H9 (cell line): ENCODE measurements around the gene EXOC3. TPM values are rescaled to one million over a fixed set of nuclear protein-coding genes. Genes with fewer than 3 reads are reported as not detected.

ENCODE experiments used
- DNase-seq: peaks from one replicate; pipeline ENCODE4 v3.0.0-alpha.2; 2017
- H2AFZ ChIP-seq: one replicate; pipeline ENCODE4 v1.6.1; 2013; ENCODE audit warnings: mild to moderate bottlenecking, low read length, control low read depth, moderate library complexity
- H2AK5ac ChIP-seq: 2 replicates; pipeline ENCODE4 v1.6.1; 2013; ENCODE audit warnings: low read length, control low read depth, mixed read lengths; ENCODE audit not compliant: insufficient read length
- H2BK120ac ChIP-seq: one replicate; pipeline ENCODE4 v1.6.1; 2013; ENCODE audit warnings: low read depth, mild to moderate bottlenecking, low read length, control low read depth, inconsistent platforms; ENCODE audit not compliant: poor library complexity, severe bottlenecking
- H2BK12ac ChIP-seq: 2 replicates; pipeline ENCODE4 v1.6.1; 2013; ENCODE audit warnings: low read length, control low read depth, mixed read lengths, low read depth; ENCODE audit not compliant: insufficient read length
- H2BK15ac ChIP-seq: 2 replicates; pipeline ENCODE4 v1.6.1; 2013; ENCODE audit warnings: low read depth, low read length, control low read depth
- H2BK20ac ChIP-seq: one replicate; pipeline ENCODE4 v1.6.1; 2013; ENCODE audit warnings: low read depth, mild to moderate bottlenecking, low read length, control low read depth, inconsistent platforms; ENCODE audit not compliant: poor library complexity, severe bottlenecking
- H2BK5ac ChIP-seq: 2 replicates; pipeline ENCODE4 v1.6.1; 2013; ENCODE audit warnings: low read length, control low read depth, mixed read lengths; ENCODE audit not compliant: insufficient read length
- H3K14ac ChIP-seq: 2 replicates; pipeline ENCODE4 v1.6.1; 2013; ENCODE audit warnings: low read length, control low read depth; ENCODE audit not compliant: insufficient read depth
- H3K18ac ChIP-seq: 2 replicates; pipeline ENCODE4 v1.6.1; 2013; ENCODE audit warnings: low read depth, mild to moderate bottlenecking, mixed read lengths, low read length, control low read depth; ENCODE audit not compliant: insufficient read length
- H3K23ac ChIP-seq: 2 replicates; pipeline ENCODE4 v1.6.1; 2013; ENCODE audit warnings: low read length, control low read depth, mixed read lengths, low read depth; ENCODE audit not compliant: insufficient read length
- H3K23me2 ChIP-seq: 2 replicates; pipeline ENCODE4 v1.6.1; 2013; ENCODE audit warnings: low read depth, mild to moderate bottlenecking, mixed read lengths, low read length, control low read depth; ENCODE audit not compliant: insufficient read length, poor library complexity, severe bottlenecking
- H3K27ac ChIP-seq: 2 replicates; pipeline ENCODE4 v1.5.1; 2013; ENCODE audit warnings: low read length, control low read depth, mixed read lengths, low read depth; ENCODE audit not compliant: insufficient read length
- H3K27me3 ChIP-seq: 2 replicates; pipeline ENCODE4 v1.6.1; 2013; ENCODE audit warnings: low read length, control low read depth, inconsistent platforms; ENCODE audit not compliant: insufficient read depth
- H3K4ac ChIP-seq: 2 replicates; pipeline ENCODE4 v1.6.1; 2013; ENCODE audit warnings: low read depth, mild to moderate bottlenecking, control low read depth, inconsistent platforms, low read length, moderate library complexity
- H3K4me1 ChIP-seq: 2 replicates; pipeline ENCODE4 v1.6.1; 2013; ENCODE audit warnings: low read length, control low read depth, inconsistent platforms; ENCODE audit not compliant: insufficient read depth
- H3K4me2 ChIP-seq: 2 replicates; pipeline ENCODE4 v1.6.1; 2013; ENCODE audit warnings: low read length, control low read depth, mixed read lengths; ENCODE audit not compliant: insufficient read length, insufficient read depth
- H3K56ac ChIP-seq: 2 replicates; pipeline ENCODE4 v1.6.1; 2013; ENCODE audit warnings: low read depth, mild to moderate bottlenecking, mixed read lengths, low read length, control low read depth; ENCODE audit not compliant: insufficient read length
- H3K79me1 ChIP-seq: 2 replicates; pipeline ENCODE4 v1.6.1; 2013; ENCODE audit warnings: low read depth, mild to moderate bottlenecking, moderate library complexity, low read length, control low read depth, inconsistent platforms; ENCODE audit not compliant: insufficient read depth, poor library complexity, severe bottlenecking
- H3K79me2 ChIP-seq: 2 replicates; pipeline ENCODE4 v1.6.1; 2013; ENCODE audit warnings: low read length, control low read depth, inconsistent platforms; ENCODE audit not compliant: insufficient read depth
- H3K9ac ChIP-seq: 2 replicates; pipeline ENCODE4 v1.6.1; 2013; ENCODE audit warnings: low read length, control low read depth, mixed read lengths; ENCODE audit not compliant: insufficient read length; ENCODE audit errors: extremely low read depth
- H3K9me3 ChIP-seq: one replicate; pipeline ENCODE4 v1.6.1; 2013; ENCODE audit warnings: low read depth, low read length, inconsistent platforms; ENCODE audit not compliant: control insufficient read depth
- H3T11ph ChIP-seq: one replicate; pipeline ENCODE4 v1.6.1; 2013; ENCODE audit warnings: mild to moderate bottlenecking, low read length, control low read depth, inconsistent platforms
- H4K20me1 ChIP-seq: one replicate; pipeline ENCODE4 v1.6.1; 2013; ENCODE audit not compliant: control insufficient read depth, insufficient read length, insufficient read depth
- H4K5ac ChIP-seq: 2 replicates; pipeline ENCODE4 v1.6.1; 2013; ENCODE audit warnings: low read depth, mild to moderate bottlenecking, mixed read lengths, low read length, control low read depth; ENCODE audit not compliant: insufficient read length
- H4K8ac ChIP-seq: replicated peaks from 2 replicates; pipeline ENCODE4 v1.6.1; 2013; ENCODE audit warnings: low read length, control low read depth, mixed read lengths, low read depth; ENCODE audit not compliant: insufficient read length
- H4K91ac ChIP-seq: 2 replicates; pipeline ENCODE4 v1.6.1; 2013; ENCODE audit warnings: low read depth, mild to moderate bottlenecking, moderate library complexity, mixed read lengths, low read length, control low read depth; ENCODE audit not compliant: insufficient read length
- H3K27ac Mint-ChIP-seq, 3 experiments: 2 replicates in 2 of 3; 3 replicates in 1 of 3; pipeline ENCODE4 v1.8.0; 2020 to 2021; ENCODE audit warnings: mixed read lengths in 3 of 3, mild to moderate bottlenecking in 1 of 3, moderate library complexity in 1 of 3
- H3K27me3 Mint-ChIP-seq: 2 replicates; pipeline ENCODE4 v1.8.0; 2021; ENCODE audit warnings: low read depth, mild to moderate bottlenecking, moderate library complexity, mixed read lengths
- H3K36me3 Mint-ChIP-seq, 3 experiments: 2 replicates in 2 of 3; 3 replicates in 1 of 3; pipeline ENCODE4 v1.8.0; 2020 to 2021; ENCODE audit warnings: low read depth in 3 of 3, mixed read lengths in 3 of 3; ENCODE audit not compliant: insufficient read depth in 1 of 3
- H3K4me1 Mint-ChIP-seq, 2 experiments: 2 replicates each; pipeline ENCODE4 v1.8.0; 2020; ENCODE audit warnings: mixed read lengths in 2 of 2
- H3K4me3 Mint-ChIP-seq, 2 experiments: 2 replicates in 1 of 2; 3 replicates in 1 of 2; pipeline ENCODE4 v1.8.0; 2020 to 2021; ENCODE audit warnings: mild to moderate bottlenecking in 2 of 2, mixed read lengths in 2 of 2, moderate library complexity in 1 of 2
- H3K9me3 Mint-ChIP-seq, 2 experiments: 2 replicates in 1 of 2; 3 replicates in 1 of 2; pipeline ENCODE4 v1.8.0; 2020; ENCODE audit warnings: mild to moderate bottlenecking in 2 of 2, mixed read lengths in 2 of 2, moderate library complexity in 1 of 2
- WGBS: extraction: QIAGEN DNeasy Blood & Tissue Kit; methylation state at CpG from one replicate; pipeline ENCODE4 v1.1.7; 2013; ENCODE audit warnings: missing lambda C conversion rate, low lambda C conversion rate, mixed read lengths; ENCODE audit not compliant: insufficient read length; ENCODE audit errors: extremely low coverage; 5-methylcytosine and 5-hydroxymethylcytosine counted together
- total RNA-seq: library from RNA; stranded (reverse); gene quantifications from 2 replicates; pipeline ENCODE4 v1.2.1, GENCODE V29; 2021
- TF ChIP-seq, protein P1 (sequence below): fragments of 200-600 bp; sonication (generic); conservative IDR thresholded peaks from 3 replicates; pipeline ENCODE4 v1.8.0; 2021; ENCODE audit warnings: antibody characterized with exemption, mild to moderate bottlenecking

Gene EXOC3
- total RNA-seq, 1 experiment from 2014 or later, result 36.7 TPM

DNA sequence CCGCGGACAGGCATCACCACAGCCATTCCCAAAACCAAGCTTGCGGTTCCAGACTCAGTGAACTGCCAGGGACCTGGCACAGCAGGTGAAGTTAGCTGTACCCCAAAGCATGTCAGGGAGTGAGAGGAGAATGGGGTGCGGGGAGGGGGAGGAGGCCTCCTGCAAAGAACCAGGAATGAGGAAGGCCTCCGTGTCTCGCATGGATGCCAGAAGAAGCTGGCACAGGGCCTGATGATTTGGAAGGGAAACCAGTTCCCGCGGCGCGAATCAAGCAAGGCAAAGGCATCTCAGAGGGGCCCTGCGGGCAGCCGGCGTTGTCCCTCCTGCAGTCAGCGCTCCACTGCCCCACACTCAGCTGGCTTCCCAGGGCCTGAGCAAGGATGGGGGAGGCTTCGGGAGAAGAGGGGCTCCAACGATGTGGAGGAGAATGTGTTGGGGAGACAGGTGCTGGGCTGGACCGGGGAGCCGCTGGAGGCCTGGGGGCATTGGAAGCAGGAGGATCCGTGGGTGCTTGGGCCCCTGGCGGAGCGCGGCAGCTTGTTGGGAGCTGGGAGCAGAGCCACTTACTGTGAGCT is 66.7 kb downstream of the EXOC3 start:
- H3K4me3 Mint-ChIP-seq, result no peak overlapping the region

More for the DNA sequence above, 66.7 kb downstream of the EXOC3 start:
- no peak overlapping the region for H3K18ac ChIP-seq
- H3K4me1 ChIP-seq, result no peaks in the 10 kb centered on the region
- H3K27me3 ChIP-seq, result no peaks in the 10 kb centered on the region; the same call in 1 of the 2 replicates
- TF ChIP-seq, protein P1, sequence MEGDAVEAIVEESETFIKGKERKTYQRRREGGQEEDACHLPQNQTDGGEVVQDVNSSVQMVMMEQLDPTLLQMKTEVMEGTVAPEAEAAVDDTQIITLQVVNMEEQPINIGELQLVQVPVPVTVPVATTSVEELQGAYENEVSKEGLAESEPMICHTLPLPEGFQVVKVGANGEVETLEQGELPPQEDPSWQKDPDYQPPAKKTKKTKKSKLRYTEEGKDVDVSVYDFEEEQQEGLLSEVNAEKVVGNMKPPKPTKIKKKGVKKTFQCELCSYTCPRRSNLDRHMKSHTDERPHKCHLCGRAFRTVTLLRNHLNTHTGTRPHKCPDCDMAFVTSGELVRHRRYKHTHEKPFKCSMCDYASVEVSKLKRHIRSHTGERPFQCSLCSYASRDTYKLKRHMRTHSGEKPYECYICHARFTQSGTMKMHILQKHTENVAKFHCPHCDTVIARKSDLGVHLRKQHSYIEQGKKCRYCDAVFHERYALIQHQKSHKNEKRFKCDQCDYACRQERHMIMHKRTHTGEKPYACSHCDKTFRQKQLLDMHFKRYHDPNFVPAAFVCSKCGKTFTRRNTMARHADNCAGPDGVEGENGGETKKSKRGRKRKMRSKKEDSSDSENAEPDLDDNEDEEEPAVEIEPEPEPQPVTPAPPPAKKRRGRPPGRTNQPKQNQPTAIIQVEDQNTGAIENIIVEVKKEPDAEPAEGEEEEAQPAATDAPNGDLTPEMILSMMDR, result no peak
- no peak overlapping the region for H4K91ac ChIP-seq
- no peaks in the 10 kb centered on the region for H3K23me2 ChIP-seq
- no peak overlapping the region for H3K27ac ChIP-seq
- H3K79me2 ChIP-seq, result no peaks in the 10 kb centered on the region
- no peaks in the 10 kb centered on the region for H4K20me1 ChIP-seq
- no peak overlapping the region for H4K8ac ChIP-seq
- no peak overlapping the region for H3K4ac ChIP-seq
- H4K5ac ChIP-seq, result no peak overlapping the region
- H2AFZ ChIP-seq, result no peak overlapping the region
- no peak overlapping the region for H3K23ac ChIP-seq
- no peak overlapping the region for H2BK5ac ChIP-seq
- H2AK5ac ChIP-seq, result no peak overlapping the region
- H3K9me3 ChIP-seq, result no peaks in the 10 kb centered on the region
- H3K14ac ChIP-seq, result no peak overlapping the region
- H3K9ac ChIP-seq, result no peak overlapping the region
- peaks cover 3 to 7% of the 10 kb centered on the region in 2 experiments; a peak in 3 of 4 replicates for H3K4me1 Mint-ChIP-seq
- no peaks in the 10 kb centered on the region for H3K79me1 ChIP-seq
- no peak overlapping the region for H2BK120ac ChIP-seq
- H3T11ph ChIP-seq, result no peak overlapping the region
- H2BK20ac ChIP-seq, result no peak overlapping the region
- no peak overlapping the region; the same call in 1 of the 2 replicates for H2BK15ac ChIP-seq
- no peak for DNase-seq
- H3K4me2 ChIP-seq, result no peak overlapping the region
- H3K9me3 Mint-ChIP-seq, result peaks cover 0 to 3% of the 10 kb centered on the region in 2 experiments; a peak in 1 of 5 replicates
- no peaks in the 10 kb centered on the region for H3K36me3 Mint-ChIP-seq
- H2BK12ac ChIP-seq, result no peak overlapping the region
- H3K27me3 Mint-ChIP-seq, result peaks cover 56% of the 10 kb centered on the region
- H3K56ac ChIP-seq, result no peak overlapping the region
- no CpG with 5 or more reads among the region's 22 CpGs for WGBS
- H3K27ac Mint-ChIP-seq, result peak overlapping the region in 1 of 3 experiments; percentile 94; a peak in 2 of 7 replicates
